Stomach (tissue), 9 donors: ENCODE results near the gene TRIM17. TPM values are rescaled to one million over a fixed set of nuclear protein-coding genes. Genes with fewer than 3 reads are reported as not detected.

Experiments used
- DNase-seq, 2 donors: peaks; one replicate each; pipeline versions ENCODE4 v3.0.0 to v3.0.0-alpha.2; 2013 to 2019
- H3K27ac ChIP-seq, 5 donors: fragments of 200-600 bp in 4 of 5; sonication (generic) in 4 of 5; one replicate each; pipeline ENCODE4 v1.5.1; 2013 to 2019; ENCODE audit warnings: mild to moderate bottlenecking in 1 of 5, moderate library complexity in 1 of 5
- H3K27me3 ChIP-seq, 3 donors: fragments of 200-600 bp; sonication (generic); one replicate each; pipeline ENCODE4 v1.5.1; 2017 to 2019; ENCODE audit warnings: mixed run types in 1 of 3
- H3K36me3 ChIP-seq, 4 donors: fragments of 200-600 bp; sonication (generic); 1 replicate in 3 of 4; 2 replicates in 1 of 4; pipeline ENCODE4 v1.5.1; 2016 to 2019
- H3K4me1 ChIP-seq, 4 donors: fragments of 200-600 bp; sonication (generic); one replicate each; pipeline ENCODE4 v1.5.1; 2016 to 2019
- H3K4me3 ChIP-seq, 4 donors: fragments of 200-600 bp; sonication (generic) in 3 of 4; one replicate each; pipeline ENCODE4 v1.5.1; 2016 to 2019; ENCODE audit warnings: mild to moderate bottlenecking in 1 of 4
- H3K9me3 ChIP-seq, 4 donors: fragments of 200-600 bp; sonication (generic); one replicate each; pipeline ENCODE4 v1.5.1; 2016 to 2019
- CTCF ChIP-seq, 7 experiments: fragments of 450-650 bp in 4 of 7; fragments of 200-600 bp in 3 of 7; sonication (generic) in 3 of 7; IDR thresholded peaks; one replicate each; pipeline ENCODE4 v1.5.1; 2016 to 2019; ENCODE audit warnings: antibody characterized with exemption in 7 of 7, control low read depth in 2 of 7, mild to moderate bottlenecking in 1 of 7
- EP300 ChIP-seq: sonication (generic); formaldehyde crosslinking; IDR thresholded peaks from one replicate; pipeline ENCODE4 v1.6.1; 2017; ENCODE audit warnings: antibody characterized with exemption
- POLR2A ChIP-seq, 4 donors: fragments of 450-650 bp; IDR thresholded peaks; one replicate each; pipeline ENCODE4 v1.6.1; 2016; ENCODE audit warnings: antibody characterized with exemption in 4 of 4, control low read depth in 2 of 4, mild to moderate bottlenecking in 1 of 4, moderate library complexity in 1 of 4
- POLR2AphosphoS5 ChIP-seq, 3 donors: sonication (generic); formaldehyde crosslinking; IDR thresholded peaks; one replicate each; pipeline ENCODE4 v1.6.1; 2016; ENCODE audit warnings: antibody characterized with exemption in 3 of 3
- WGBS, 5 donors: extraction: QIAGEN DNeasy Blood & Tissue Kit in 3 of 5; methylation state at CpG; one replicate each; pipeline versions ENCODE4 v1.1.5 to v1.1.7; 2013 to 2018; 5-methylcytosine and 5-hydroxymethylcytosine counted together
- intact Hi-C: fragments of 100-400 bp; cut with DNase I; formaldehyde crosslinking; loops from one replicate; pipeline ENCODE4 v1.15.1; 2023; ENCODE audit warnings: low total_unique reads
- polyA plus RNA-seq, 3 donors: library from polyadenylated mRNA; stranded (reverse); fragments of 200-250 nt; gene quantifications; one replicate each; pipeline ENCODE4 v1.2.3, GENCODE V29; 2013
- total RNA-seq, 5 donors: library from RNA; depleted of rRNA; stranded (reverse); fragments of >200 nt; gene quantifications; one replicate each; pipeline versions ENCODE4 v1.1.0 to v1.2.3, GENCODE V29; 2014 to 2016
- donor health status: healthy with polysubstance abuse.
- donor health status: Bipolar disorder and iron deficiency.
- donor health status: healthy.

The TRIM17 gene
- total and polyA plus RNA-seq, 8 donors = 1.2 to 6.2 (median 1.8) TPM; not detected in 3

GRCh38 chr1:228464487-228464983, 47.9 kb upstream of the TRIM17 start:
- WGBS, 5 donors = 2 to 5% (median 3%) methylated on average over 28 to 33 of the region's 33 CpGs
- Histone ChIP-seq H3K4me1 (peaks cover 9 to 28% (median 21%) of the 10 kb centered on the region in 4 donors), H3K36me3 (no peaks in the 10 kb centered on the region), H3K27me3 (peaks cover 3 to 99% (median 70%) of the 10 kb centered on the region in 3 donors), H3K4me3 (peak overlapping the region; percentile 13 to 40 (median 21)), H3K9me3 (no peaks in the 10 kb centered on the region), H3K27ac (peak overlapping the region in 3 of 5 donors; percentile 41 to 50 (median 43))
- intact Hi-C loops = no loop called here
- DNase-seq = peak; percentile 50 to 92
- TF ChIP-seq CTCF (IDR thresholded peaks at IDR 0.05) (no peak), POLR2A (IDR thresholded peaks at IDR 0.05) (no peak), EP300 (no peak), POLR2AphosphoS5 (IDR thresholded peaks at IDR 0.05) (no peak)

GRCh38 chr1:228463559-228464455, 47.1 kb upstream of the TRIM17 start:
- H3K4me3 ChIP-seq = peak overlapping the region; percentile 13 to 40 (median 21)
- WGBS, 5 donors = 3 to 7% (median 4%) methylated on average over 40 to 53 of the region's 56 CpGs
- intact Hi-C loops = no loop called here

GRCh38 chr1:228463009-228463558, 46.4 kb upstream of the TRIM17 start:
- H3K4me1 ChIP-seq = peaks cover 9 to 42% (median 35%) of the 10 kb centered on the region in 4 donors
- DNase-seq = no peak
- H3K4me3 ChIP-seq = peak overlapping the region in 1 of 4 donors; percentile 13
- peaks cover 0 to 99% (median 69%) of the 10 kb centered on the region in 3 donors for H3K27me3 ChIP-seq
- WGBS, 5 donors = 48 to 60% (median 54%) methylated on average over 7 of the region's 7 CpGs
- no peaks in the 10 kb centered on the region for H3K9me3 ChIP-seq
- intact Hi-C loops = no loop called here
- peak overlapping the region in 2 of 5 donors; percentile 41 to 46 for H3K27ac ChIP-seq
- no peaks in the 10 kb centered on the region for H3K36me3 ChIP-seq
- TF ChIP-seq POLR2AphosphoS5 (IDR thresholded peaks at IDR 0.05) (no peak), CTCF (IDR thresholded peaks at IDR 0.05) (no peak), POLR2A (IDR thresholded peaks at IDR 0.05) (no peak), EP300 (no peak)

More at GRCh38 chr1:228463559-228464455, 47.1 kb upstream of the TRIM17 start:
- Histone ChIP-seq H3K9me3 (no peaks in the 10 kb centered on the region), H3K4me1 (peaks cover 9 to 35% (median 28%) of the 10 kb centered on the region in 4 donors), H3K27me3 (peaks cover 0 to 99% (median 70%) of the 10 kb centered on the region in 3 donors), H3K36me3 (no peaks in the 10 kb centered on the region), H3K27ac (peak overlapping the region in 3 of 5 donors; percentile 41 to 46 (median 43))
- TF ChIP-seq POLR2A (IDR thresholded peaks at IDR 0.05) (no peak), CTCF (IDR thresholded peaks at IDR 0.05) (no peak), EP300 (no peak), POLR2AphosphoS5 (IDR thresholded peaks at IDR 0.05) (peak in 1 of 3 donors; percentile 3)
- DNase-seq = peak; percentile 27 to 49

- DNase-seq = no peak
- Histone ChIP-seq H3K27me3 (peaks cover 0 to 99% (median 71%) of the 10 kb centered on the region in 3 donors), H3K9me3 (no peaks in the 10 kb centered on the region), H3K36me3 (no peaks in the 10 kb centered on the region), H3K27ac (no peak overlapping the region), H3K4me1 (peaks cover 9 to 47% (median 41%) of the 10 kb centered on the region in 4 donors), H3K4me3 (no peak overlapping the region)
- TF ChIP-seq CTCF (IDR thresholded peaks at IDR 0.05) = no peak
- TF ChIP-seq POLR2AphosphoS5 (IDR thresholded peaks at IDR 0.05) = no peak
- no peak for TF ChIP-seq POLR2A (IDR thresholded peaks at IDR 0.05)
- TF ChIP-seq EP300 = no peak
- 76 to 80% (median 77%) methylated on average over 5 of the region's 5 CpGs for WGBS, 5 donors
- intact Hi-C loops = no loop called here
These were observed 45.9 kb upstream of the TRIM17 start for GRCh38 chr1:228462560-228462959.
